ENCODE data around the gene GPR78.

Gene GPR78

DNA sequence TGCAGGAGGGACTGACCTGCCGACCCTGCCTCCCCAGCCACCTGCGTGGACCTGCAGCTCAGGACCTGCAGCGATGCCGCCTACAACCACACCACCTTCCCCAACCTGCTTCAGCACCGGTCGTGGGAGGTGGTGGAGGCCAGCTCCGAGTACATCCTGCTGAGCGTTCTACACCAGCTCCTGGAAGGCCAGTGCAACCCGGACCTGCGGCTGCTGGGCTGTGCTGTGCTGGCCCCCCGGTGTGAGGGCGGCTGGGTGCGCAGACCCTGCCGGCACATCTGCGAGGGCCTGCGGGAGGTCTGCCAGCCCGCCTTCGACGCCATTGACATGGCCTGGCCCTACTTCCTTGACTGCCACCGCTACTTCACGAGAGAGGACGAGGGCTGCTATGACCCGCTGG is 20.9 kb downstream of the GPR78 start:
- no peak for DNase-seq

DNA sequence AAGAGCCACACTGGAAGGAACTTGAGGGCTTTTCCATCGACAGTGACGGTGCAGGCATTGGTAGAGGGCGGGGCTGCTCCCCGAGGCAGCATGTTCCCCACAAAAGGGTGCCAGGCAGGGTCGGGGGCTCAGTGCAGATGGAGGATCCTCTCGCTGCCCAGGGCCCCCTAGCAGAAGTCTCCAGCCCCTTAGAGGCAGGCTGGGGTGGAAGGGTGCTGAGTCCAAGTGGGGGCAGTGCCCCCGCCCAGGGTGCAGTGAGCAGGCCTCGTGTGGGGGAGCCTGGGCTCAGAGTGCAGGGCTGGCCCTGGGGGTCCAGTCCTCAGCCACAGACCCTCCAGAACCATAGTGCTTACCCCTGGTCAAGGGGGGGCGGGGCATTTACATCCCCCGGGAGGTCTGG is 21.4 kb downstream of the GPR78 start:
- no peak for DNase-seq

DNA sequence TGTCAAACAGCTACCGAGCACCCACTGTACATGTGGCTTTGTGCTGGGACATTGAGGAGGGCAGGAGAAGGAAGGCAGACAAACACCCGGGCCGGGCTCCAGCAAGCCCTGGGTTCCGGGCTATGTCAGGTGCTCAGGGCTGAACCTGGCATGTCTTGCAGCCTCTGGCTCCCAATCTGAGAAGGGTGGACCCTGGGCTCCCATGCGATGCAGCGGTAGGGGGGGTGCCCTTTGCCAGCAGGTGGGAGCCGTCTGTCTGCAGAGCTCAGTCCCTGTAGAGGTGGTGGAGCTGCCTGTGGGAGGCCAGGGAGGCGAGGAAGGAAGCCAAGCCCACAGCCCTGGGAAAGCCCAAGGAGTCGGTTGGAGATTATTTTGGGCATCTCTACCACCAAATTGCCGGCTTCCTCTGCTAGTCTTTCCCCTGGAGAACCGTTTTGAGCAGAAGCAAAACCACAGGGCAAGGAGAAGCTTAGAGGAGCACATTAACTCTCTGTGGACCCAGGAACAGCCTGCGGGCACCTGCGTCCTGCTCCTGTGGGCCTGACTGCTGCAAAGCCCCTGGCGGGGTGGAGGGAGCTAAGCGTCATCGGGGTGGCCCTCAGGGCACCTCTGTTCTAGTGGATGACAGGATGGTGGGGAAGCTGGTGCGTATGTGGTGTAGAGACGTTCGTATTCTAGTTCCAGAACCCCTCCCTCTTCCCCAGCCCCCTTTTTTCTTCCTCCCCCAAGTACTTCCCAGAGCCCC is 22.7 kb downstream of the GPR78 start:
- no peak for DNase-seq

DNA sequence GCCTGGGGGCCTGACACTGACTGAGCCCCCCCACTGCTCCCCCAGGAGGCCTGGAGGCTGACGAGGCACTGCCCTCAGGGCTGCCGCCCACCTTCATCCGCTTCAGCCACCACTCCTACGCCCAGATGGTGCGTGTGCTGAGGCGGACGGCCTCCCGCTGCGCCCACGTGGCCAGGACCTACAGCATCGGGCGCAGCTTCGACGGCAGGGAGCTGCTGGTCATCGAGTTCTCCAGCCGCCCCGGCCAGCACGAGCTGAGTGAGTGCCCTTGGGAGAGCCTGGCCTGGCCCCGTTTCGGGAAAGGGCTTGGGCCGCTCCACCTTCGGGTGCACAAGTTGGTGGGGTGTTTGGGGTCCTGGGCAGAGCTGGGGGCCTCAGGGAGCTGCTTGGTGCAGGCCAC is 23.7 kb downstream of the GPR78 start:
- no peak for DNase-seq

DNA sequence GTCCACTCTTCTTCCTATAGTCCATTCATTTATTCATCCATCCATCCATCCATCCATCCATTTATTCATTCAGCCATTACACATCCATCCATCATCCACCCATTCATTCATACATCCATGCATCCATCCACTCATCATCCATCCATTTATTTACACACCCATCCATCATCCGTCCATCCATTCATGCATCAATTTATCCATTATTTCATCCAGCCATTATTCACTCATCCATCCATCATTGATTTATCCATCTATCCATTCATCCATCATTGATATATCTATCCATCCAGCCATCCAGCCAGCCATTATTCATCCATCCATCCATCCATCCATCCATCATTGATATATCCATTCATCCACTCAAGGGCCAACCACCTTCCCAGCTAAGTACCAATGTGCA is 25.1 kb downstream of the GPR78 start:
- DNase-seq, result no peak

DNA sequence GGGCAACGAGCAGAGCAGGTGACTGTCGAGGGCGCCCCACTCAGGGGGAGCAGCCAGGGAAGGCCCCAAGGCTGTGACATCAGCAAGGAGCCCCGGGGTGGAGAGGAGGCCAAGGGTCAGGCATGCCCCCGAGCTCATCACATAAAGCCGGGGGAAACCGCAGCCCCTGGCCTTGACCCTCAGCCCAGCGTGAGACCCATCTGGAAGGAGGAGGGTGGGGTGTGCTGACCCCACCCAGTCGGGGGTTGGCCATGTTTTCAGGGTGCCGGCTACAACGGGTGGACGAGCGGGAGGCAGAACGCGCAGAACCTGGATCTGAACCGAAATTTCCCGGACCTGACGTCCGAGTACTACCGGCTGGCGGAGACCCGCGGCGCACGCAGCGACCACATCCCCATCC is 26.3 kb downstream of the GPR78 start:
- DNase-seq, result no peak

DNA sequence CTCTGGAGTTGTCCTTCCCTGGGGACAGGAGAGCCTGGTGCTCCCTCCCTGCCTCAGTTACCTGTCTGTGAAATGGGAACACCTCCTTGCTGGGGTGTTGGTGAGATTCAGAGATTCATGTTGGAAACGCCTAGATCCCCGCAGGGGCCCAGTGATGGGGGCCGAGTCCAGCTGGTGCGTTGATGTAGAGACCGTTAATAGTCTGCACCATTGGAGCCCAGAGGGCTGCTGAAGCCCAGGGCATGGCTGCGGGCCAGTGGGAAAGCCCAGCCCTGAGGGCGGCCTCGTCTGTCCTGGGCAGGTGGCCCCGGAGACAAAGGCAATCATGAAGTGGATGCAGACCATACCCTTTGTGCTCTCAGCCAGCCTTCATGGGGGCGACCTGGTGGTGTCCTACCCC is 26.8 kb downstream of the GPR78 start:
- DNase-seq, result no peak

DNA sequence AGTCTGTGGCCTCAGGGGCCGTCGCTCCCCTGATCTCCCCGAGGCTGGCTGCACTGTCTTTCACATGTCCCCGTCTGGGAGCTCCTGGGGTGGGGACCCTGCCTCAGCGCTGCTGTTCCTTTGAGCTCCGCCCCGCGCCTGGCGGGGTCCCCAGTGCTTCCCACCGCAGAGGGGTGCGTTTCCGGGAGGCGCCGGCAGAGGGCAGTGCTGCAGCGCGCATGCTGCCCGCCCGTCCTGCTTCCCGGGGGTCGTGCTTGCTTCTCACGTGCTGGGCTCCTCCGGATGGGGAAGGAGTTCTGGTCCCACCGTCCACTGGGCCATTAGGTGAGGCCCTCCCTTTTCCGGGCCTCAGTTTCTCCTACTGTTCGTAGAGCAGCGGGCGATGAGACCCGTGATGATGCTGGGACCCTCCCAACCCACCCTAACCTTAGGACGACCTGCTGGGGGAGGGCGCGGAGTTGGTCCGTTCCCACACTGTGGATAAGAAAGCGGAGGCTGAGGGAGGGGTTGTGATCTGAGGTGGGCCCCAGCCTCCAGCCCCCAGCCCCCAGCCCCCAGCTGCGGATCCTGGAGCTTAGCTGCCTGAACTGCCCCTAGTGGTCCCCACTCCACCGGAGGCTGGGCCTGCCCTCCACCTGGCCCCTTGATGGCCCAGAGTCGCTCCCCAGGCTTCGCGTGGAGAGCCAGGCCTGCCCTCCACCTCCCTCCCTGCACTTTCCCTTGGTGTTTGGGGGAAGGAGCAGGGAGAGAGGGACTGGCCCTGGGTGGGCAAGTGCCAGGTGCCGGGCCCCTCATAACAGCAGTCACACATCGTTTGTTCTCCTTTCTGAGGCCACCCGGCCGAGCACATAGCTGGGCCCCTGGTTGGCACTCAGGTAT is 27.6 kb downstream of the GPR78 start:
- no peak for DNase-seq

DNA sequence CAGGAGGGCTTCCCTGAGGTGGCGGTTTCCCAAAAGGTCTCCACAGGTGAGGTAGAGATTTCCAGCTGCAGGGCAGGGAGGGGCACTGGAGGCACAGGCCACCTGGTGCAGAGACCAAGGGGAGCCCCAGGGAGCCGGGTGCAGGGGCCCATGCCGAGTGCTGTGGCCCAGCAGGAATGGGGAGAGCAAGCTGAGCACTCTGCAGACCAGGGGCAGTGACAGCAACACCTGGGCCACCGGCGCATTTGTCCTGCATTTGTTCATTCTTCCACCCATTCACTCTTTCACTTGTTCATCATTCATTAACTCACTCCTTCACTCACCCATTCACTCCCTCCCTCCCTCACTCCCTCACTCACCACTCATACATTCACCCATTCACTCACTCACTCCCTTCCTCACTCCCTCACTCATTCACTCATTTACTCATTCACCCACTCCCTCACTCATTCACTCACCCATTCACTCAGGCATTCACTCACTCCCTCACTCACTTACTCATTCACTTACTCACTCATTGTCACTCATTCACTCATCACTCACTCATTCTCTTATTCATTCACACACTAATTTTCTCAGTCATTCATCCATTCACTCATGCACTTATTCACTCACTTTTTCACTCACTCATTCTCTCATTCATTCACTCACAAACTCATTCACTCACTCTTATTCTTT is 28.7 kb downstream of the GPR78 start:
- no peak for DNase-seq

DNA sequence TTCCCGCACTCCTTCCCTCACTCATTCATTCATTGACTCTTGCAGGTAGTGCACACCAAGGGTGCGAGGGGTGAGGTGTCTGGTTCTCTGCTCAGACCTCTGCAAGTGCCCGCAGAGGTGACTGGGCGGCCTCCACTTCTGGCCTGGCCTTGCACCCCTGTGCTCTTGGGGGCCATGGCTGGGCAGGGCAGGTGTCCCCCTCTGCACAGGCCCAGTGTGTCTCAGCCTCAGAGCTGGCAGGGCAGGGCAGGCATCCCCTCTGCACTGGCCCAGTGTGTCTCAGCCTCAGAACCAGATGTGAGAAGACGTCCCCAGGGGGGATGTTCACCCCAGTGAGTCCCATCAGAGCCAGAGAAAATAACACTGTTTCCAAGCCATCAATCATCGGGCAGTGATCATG is 29.2 kb downstream of the GPR78 start:
- DNase-seq, result no peak

DNA sequence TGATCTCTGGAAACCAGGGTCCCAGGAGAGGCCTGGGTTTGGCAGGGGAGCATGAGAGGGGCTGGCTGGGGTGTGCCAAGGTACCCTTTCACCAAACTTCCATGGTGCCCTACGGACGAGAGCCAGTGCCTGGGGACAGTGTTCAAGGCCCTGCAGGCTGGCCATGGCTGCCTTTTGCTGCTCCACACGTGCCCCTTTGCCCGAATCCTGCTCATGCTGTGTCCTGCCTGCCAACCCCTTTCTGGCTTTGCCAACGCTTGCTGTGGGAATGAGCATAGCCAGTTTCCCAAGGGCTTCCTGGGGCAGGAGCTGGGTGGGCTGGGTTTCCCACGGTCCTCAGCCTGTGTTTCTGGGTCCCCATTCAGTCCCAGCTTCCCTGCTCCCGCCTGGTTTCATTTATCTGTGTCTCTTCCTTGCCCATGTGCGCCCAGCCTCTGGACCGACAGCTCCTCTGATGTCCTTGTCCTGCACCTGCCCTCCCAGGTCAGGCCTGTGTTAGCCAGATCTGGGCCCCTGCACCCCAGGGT is 29.7 kb downstream of the GPR78 start:
- DNase-seq, result no peak

DNA sequence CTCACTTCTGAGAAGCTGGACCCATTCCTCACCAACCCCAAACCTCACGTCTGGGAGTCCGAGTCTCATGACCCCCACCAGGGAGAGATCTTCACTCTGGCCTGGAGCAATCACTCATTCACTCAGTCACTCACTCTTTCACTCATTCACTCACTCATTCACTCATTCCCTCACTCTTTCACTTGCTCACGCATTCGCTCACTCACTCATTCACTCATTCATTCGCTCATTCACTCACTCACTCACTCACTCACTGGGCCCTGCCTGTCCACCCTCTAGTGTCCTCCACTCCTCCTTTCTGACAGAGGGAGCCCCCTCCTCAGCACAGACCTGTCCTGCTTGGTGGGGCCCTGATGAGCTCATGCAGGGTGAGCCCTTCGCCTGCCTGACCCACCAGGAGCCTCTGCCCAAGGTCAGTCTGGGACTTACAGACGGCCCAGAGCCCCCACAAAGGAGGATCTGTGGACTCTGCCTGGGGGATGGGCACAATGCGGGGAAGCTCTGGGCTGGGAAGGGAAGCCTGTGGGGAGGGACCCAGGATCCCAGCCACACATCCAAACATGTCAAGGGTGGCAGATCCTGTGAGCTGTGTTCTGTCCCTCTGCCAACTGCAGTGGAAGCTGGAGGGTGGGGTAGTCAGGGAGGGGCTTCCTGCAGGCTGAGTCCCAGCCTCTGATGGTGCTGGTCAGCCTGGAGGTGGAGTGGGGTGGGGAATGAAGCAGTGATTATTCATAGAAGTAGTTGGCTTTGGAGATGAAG is 30.8 kb downstream of the GPR78 start:
- no peak for DNase-seq

DNA sequence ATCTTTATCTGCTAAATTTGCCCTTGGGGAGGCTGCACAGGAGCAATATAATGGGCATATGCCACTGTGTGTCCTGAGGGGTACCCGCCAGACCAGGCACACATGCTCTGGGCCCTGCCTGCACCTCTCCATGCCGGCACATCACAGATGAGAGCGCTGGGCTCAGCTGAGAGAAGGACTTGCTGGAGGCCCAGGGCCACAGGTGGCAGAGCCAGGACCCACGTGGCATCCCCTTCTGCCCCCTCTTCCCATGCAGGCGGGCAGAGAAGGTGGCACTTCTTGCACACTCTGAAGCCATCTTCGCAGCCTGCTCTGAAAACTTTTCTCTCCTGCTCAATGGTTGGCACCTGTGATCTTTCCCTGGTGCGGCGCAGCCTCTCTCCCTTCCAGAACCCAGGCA is 32.5 kb downstream of the GPR78 start:
- no peak for DNase-seq

DNA sequence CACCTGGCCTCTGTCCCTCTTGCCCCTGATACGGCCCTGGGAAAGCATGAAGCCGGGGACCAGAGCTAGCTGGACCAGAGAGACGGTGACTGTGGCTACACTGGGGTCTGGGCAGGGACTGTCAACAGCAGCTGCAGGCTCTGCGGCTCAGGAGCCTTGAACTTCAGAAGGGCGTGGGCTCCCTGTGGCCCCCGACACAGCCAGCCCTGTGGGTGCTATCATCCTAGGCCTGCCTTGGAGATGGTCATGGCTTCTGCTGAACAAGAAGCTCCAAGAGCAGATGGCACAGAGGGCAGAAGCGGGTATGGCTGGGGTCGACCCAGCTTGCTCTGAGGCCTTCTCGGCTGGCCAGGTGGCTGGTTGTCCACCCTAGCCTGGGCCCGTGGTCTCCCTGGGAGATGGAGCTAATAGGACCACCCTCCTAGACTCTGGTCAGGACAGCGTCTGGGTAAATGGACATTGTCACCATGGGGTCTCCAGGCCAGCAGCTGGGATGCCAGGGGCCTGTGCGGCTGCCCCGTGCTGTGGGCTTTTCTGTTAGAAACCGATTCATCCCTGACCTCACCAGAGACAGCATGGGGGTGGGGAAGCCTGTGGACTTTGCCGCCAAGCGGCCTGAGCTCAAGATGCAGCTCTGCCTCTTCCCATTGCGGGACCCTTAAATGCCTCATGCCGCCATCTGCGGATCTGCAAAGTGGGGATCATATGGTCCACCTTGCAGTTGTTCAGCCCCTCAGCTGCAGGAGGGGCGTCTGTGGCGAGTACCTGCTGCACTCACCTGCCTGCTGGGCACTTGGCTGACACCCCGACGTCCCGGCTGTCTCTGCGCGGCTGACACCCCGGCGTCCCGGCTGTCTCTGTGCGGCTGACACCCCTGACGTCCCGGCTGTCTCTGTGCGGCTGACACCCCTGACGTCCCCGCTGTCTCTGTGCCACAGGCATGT is 33.5 kb downstream of the GPR78 start:
- DNase-seq, result no peak

DNA sequence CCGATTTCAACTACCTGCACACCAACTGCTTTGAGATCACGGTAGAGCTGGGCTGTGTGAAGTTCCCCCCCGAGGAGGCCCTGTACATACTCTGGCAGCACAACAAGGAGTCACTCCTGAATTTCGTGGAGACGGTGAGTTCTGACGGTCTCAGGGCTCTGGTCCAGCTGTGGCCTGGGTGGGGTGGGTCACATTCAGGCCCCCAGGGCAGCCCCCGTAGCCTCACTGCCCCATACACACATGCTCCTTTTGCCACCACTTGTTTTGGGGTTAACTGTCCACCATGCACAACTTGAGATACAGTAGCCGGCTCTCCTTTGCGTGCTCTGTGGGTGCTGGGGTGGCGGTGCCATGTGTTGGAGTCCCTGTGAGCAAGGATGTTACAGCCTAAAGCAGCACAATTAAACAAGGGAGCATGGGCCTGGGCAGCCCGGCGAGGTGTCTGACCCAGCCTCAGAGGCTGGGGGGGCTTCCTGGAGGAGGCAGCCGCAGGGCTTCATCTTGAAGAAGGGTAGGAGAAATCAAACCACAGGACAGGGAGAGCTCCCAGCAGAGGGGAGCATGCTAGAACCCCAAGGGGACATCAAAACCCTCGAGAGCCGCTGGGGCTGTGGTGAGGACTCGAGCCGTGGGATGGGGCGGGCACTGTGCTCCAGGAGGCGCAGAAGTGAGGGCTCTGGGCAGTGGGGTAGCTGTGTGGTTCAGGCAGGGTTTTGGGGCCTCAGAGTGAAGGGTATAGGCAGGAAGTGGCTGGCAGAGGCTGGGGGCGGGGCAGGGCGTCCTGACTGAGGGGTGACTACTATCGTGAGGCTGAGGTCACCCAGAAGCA is 34.4 kb downstream of the GPR78 start:
- no peak for DNase-seq

DNA sequence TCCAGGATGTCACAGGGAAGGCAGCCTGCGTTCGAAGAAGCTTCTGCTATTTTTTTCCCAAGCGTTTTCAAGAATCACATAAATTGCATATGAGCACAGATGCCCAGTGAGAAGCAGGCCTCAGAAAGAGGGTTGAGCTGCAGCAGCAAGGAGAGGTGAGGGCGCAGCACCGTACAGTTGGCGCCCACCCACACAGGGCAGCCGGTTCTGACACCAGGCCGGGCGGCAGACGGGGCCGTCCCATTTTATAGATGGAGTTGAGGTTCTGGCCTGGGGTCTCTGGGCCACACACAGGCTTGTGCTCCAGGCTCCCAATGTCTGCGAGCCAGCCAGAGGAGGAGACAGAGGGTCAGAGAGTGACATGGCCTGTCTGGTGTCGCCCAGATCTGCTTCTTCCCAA is 35.2 kb downstream of the GPR78 start:
- DNase-seq, result no peak

DNA sequence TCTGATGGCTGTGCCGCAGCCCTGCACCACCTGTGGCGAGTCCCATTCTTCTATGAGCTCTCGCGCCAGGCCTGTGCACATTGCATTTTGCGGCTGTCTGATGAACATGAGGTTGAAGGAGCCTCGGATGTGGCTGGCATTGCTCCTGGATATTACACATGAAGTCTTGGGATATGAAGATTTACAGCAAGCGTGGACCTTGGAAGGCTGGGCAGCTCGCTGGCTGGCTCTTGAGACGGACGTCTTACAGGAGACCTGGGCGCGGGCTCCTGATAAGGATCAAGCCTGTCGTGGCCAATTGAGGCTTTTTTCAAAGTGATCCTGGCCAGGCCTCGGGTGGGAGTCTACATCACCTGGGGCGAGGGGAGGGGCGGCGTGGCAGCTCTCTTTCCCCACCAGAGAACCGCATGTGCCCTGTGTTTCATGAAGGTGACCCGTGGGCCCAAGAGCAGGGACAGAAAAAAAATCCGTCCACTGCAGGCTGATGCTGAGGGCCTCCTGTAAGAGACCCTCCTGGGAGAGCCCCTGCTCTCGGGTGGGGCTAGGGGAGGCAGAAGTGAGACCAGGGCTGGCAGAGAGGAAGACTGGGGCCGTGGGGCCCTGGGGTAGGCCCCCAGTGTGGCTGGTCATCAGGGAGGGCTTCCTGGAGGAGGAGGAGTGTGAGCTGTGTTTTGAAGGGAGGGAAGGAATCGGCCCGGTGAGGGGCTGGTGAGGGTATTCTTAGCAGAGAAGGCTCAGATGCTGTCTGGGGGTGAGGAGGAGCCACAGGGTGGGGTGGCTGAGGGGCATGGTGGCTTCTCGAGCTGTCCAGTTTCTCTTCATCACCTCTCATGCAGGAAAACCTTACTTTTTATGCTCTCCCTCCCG is 36.0 kb downstream of the GPR78 start:
- no peak for DNase-seq

DNA sequence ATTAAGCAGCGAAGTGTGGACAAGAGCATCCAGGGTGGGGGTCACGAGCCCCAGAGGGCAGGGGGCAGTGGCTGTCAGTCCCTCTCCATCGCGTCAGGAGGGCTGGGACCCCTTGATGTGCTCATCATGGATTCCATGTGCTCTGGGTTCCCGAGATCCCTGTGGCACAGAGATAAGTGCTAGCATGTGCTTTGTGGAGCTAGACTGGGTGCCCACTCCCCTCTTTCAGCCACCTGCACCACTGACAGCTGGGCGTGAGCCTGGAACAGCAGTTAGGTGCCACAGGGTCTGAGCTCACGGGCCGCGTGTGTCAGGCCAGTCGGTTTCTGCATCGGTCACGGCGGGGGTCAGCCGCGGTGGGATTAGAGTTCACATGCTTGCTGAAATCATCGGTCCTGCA is 36.6 kb downstream of the GPR78 start:
- DNase-seq, result no peak

DNA sequence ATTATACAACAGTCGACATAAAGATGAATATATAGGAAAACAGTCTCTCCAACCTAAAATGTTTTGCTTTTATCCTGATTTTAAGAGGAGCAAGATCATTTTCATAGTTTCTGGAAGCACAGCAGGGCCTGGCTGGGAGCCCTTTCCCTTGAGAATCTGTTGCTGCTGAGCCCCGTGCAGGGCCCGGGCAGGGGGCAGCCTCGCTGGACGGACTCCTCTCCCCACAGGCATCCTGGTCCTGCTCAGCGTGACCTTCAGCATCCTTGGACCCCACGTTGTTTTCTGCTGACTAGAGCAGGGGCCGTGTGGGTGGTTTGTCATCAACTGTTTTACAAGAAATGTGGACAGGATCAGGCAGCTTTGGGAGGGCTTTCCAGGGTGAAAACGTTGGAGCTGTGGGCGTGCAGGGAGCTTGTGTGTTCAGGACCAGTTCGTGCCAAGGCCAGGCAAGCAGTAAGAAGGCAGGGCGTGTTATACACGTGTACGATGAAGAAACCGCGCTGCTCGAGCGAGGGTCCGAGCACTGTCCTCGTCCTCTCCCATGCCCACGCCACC is 37.4 kb downstream of the GPR78 start:
- no peak for DNase-seq

Measured in NCI-H2081 (cell line).